Activated T-cell treated with anti-CD3 and anti-CD28 coated beads, Interleukin-2, amount 50 U/mL, for 72 hours (primary cell): ENCODE data around the gene TNFAIP8L3. TPM values are rescaled to one million over a fixed set of nuclear protein-coding genes. Genes with fewer than 3 reads are reported as not detected.

Experiments used
- ATAC-seq, 2 donors: fragments of 150-1000 bp; cut with Tn5 transposase; replicated peaks in 1 of 2; 2 replicates each; pipeline ENCODE4 v1.10.0; 2021; ENCODE audit warnings: moderate library complexity in 2 of 2, mild to moderate bottlenecking in 1 of 2
- DNase-seq, 2 donors: peaks; one replicate each; pipeline ENCODE4 v3.0.0; 2021 to 2022; ENCODE audit warnings: mixed read lengths in 1 of 2
- H3K27ac Mint-ChIP-seq: one replicate; pipeline ENCODE4 v1.8.0; 2022; ENCODE audit warnings: mild to moderate bottlenecking, moderate library complexity, mixed read lengths
- H3K27me3 Mint-ChIP-seq: one replicate; pipeline ENCODE4 v1.8.0; 2022; ENCODE audit warnings: low read depth, mixed read lengths
- H3K36me3 Mint-ChIP-seq, 2 donors: one replicate each; pipeline ENCODE4 v1.8.0; 2022; ENCODE audit warnings: mixed read lengths in 2 of 2, mild to moderate bottlenecking in 1 of 2; ENCODE audit not compliant: insufficient read depth in 2 of 2
- H3K4me1 Mint-ChIP-seq: one replicate; pipeline ENCODE4 v1.8.0; 2022; ENCODE audit warnings: low read depth, mixed read lengths
- H3K4me3 Mint-ChIP-seq, 2 donors: one replicate each; pipeline ENCODE4 v1.8.0; 2022; ENCODE audit warnings: mild to moderate bottlenecking in 2 of 2, mixed read lengths in 2 of 2, moderate library complexity in 2 of 2
- H3K9me3 Mint-ChIP-seq, 2 donors: one replicate each; pipeline ENCODE4 v1.8.0; 2022; ENCODE audit warnings: mixed read lengths in 2 of 2
- total RNA-seq, 2 donors: library from RNA; stranded (reverse); gene quantifications; one replicate each; pipeline ENCODE4 v1.2.3, GENCODE V29; 2022

The TNFAIP8L3 gene
- total RNA-seq, 2 donors from 2014 or later, result 0.14 to 0.30 TPM

GRCh38 chr15:51024735-51025453, 69.8 kb downstream of the TNFAIP8L3 start:
- peaks cover 2% of the 10 kb centered on the region in 2 donors for H3K9me3 Mint-ChIP-seq
- H3K4me3 Mint-ChIP-seq, result no peak overlapping the region
- no peak for DNase-seq
- peaks cover 3 to 4% of the 10 kb centered on the region in 2 donors for H3K36me3 Mint-ChIP-seq
- H3K27ac Mint-ChIP-seq, result no peak overlapping the region
- H3K4me1 Mint-ChIP-seq, result no peaks in the 10 kb centered on the region
- ATAC-seq, result no peak
- H3K27me3 Mint-ChIP-seq, result no peaks in the 10 kb centered on the region

GRCh38 chr15:51023499-51023898, 71.2 kb downstream of the TNFAIP8L3 start:
- H3K27ac Mint-ChIP-seq, result no peak overlapping the region
- H3K27me3 Mint-ChIP-seq, result no peaks in the 10 kb centered on the region
- ATAC-seq, result no peak
- peaks cover 4 to 5% of the 10 kb centered on the region in 2 donors for H3K36me3 Mint-ChIP-seq
- no peaks in the 10 kb centered on the region for H3K4me1 Mint-ChIP-seq
- peaks cover 4 to 5% of the 10 kb centered on the region in 2 donors for H3K9me3 Mint-ChIP-seq
- DNase-seq, result no peak
- H3K4me3 Mint-ChIP-seq, result no peak overlapping the region

- Mint-ChIP-seq H3K36me3 (peaks cover 4 to 5% of the 10 kb centered on the region in 2 donors), H3K27ac (no peak overlapping the region), H3K27me3 (no peaks in the 10 kb centered on the region), H3K4me1 (no peaks in the 10 kb centered on the region), H3K4me3 (no peak overlapping the region), H3K9me3 (peaks cover 3 to 5% of the 10 kb centered on the region in 2 donors)
- DNase-seq (no peak), ATAC-seq (no peak)
Measured at GRCh38 chr15:51022206-51022605, 72.5 kb downstream of the TNFAIP8L3 start.

- Mint-ChIP-seq H3K4me3 (no peak overlapping the region), H3K27ac (no peak overlapping the region), H3K4me1 (no peaks in the 10 kb centered on the region), H3K9me3 (peaks cover 3 to 5% of the 10 kb centered on the region in 2 donors), H3K36me3 (peaks cover 5 to 6% of the 10 kb centered on the region in 2 donors), H3K27me3 (no peaks in the 10 kb centered on the region)
- ATAC-seq, result no peak
- DNase-seq, result no peak
Measured at GRCh38 chr15:51016615-51017014, 78.1 kb downstream of the TNFAIP8L3 start.

GRCh38 chr15:51011212-51011611, 83.5 kb downstream of the TNFAIP8L3 start:
- no peaks in the 10 kb centered on the region for H3K27me3 Mint-ChIP-seq
- H3K36me3 Mint-ChIP-seq, result peaks cover 7 to 8% of the 10 kb centered on the region in 2 donors
- no peak overlapping the region for H3K4me3 Mint-ChIP-seq
- DNase-seq, result no peak
- ATAC-seq, result no peak
- peaks cover 7% of the 10 kb centered on the region for H3K4me1 Mint-ChIP-seq
- H3K27ac Mint-ChIP-seq, result no peak overlapping the region
- peaks cover 0 to 7% of the 10 kb centered on the region in 2 donors for H3K9me3 Mint-ChIP-seq

- DNase-seq (no peak), ATAC-seq (no peak)
- Mint-ChIP-seq H3K36me3 (peaks cover 11 to 12% of the 10 kb centered on the region in 2 donors), H3K4me1 (peaks cover 9% of the 10 kb centered on the region), H3K27ac (no peak overlapping the region), H3K27me3 (no peaks in the 10 kb centered on the region), H3K9me3 (peaks cover 0 to 7% of the 10 kb centered on the region in 2 donors), H3K4me3 (no peak overlapping the region)
Measured at GRCh38 chr15:51007131-51007666, 87.5 kb downstream of the TNFAIP8L3 start.

Other genes starting within 250 kb of the TNFAIP8L3 start
- 10 to 100 TPM; 13.3 to 17.1 TPM for gene AP4E1, start 186.2 kb downstream of the TNFAIP8L3 start, total RNA-seq
- gene CYP19A1, start 243.7 kb upstream of the TNFAIP8L3 start, total RNA-seq, result not detected
- gene GLDN, start 246.7 kb upstream of the TNFAIP8L3 start, total RNA-seq, result not detected